T-helper 1 cell treated with Interleukin-12 subunit alpha and Interleukin-12 subunit beta and Interleukin-4 antibody, amounts not matched to agents 30 μg/mL and 1 μg/mL, for 36 hours (primary cell): Measurements from ENCODE around the gene GRIK3.

ENCODE experiments used
- H3K27ac Mint-ChIP-seq: one replicate; pipeline ENCODE4 v1.8.0; 2021; ENCODE audit warnings: mild to moderate bottlenecking, mixed read lengths
- H3K27me3 Mint-ChIP-seq: one replicate; pipeline ENCODE4 v1.8.0; 2021; ENCODE audit warnings: low read depth, mixed read lengths
- H3K36me3 Mint-ChIP-seq: one replicate; pipeline ENCODE4 v1.8.0; 2021; ENCODE audit warnings: low read depth, mixed read lengths
- H3K4me1 Mint-ChIP-seq: one replicate; pipeline ENCODE4 v1.8.0; 2021; ENCODE audit warnings: low read depth, mixed read lengths
- H3K4me3 Mint-ChIP-seq: one replicate; pipeline ENCODE4 v1.8.0; 2021; ENCODE audit warnings: mild to moderate bottlenecking, moderate library complexity, mixed read lengths
- H3K9me3 Mint-ChIP-seq: one replicate; pipeline ENCODE4 v1.8.0; 2021; ENCODE audit warnings: mixed read lengths

Gene GRIK3

GRCh38 chr1:36843906-36844610 is 190.3 kb downstream of the GRIK3 start:
- Mint-ChIP-seq H3K4me1 (no peaks in the 10 kb centered on the region), H3K27ac (no peak overlapping the region), H3K9me3 (no peaks in the 10 kb centered on the region), H3K36me3 (no peaks in the 10 kb centered on the region), H3K27me3 (peaks cover 11% of the 10 kb centered on the region), H3K4me3 (no peak overlapping the region)

GRCh38 chr1:36843027-36843426 is 191.3 kb downstream of the GRIK3 start:
- H3K4me3 Mint-ChIP-seq, result no peak overlapping the region
- H3K9me3 Mint-ChIP-seq, result no peaks in the 10 kb centered on the region
- H3K27ac Mint-ChIP-seq, result no peak overlapping the region
- H3K4me1 Mint-ChIP-seq, result no peaks in the 10 kb centered on the region
- H3K27me3 Mint-ChIP-seq, result peaks cover 1% of the 10 kb centered on the region
- no peaks in the 10 kb centered on the region for H3K36me3 Mint-ChIP-seq

- Mint-ChIP-seq H3K4me3 (no peak overlapping the region), H3K9me3 (no peaks in the 10 kb centered on the region), H3K27ac (no peak overlapping the region), H3K27me3 (no peaks in the 10 kb centered on the region), H3K36me3 (no peaks in the 10 kb centered on the region), H3K4me1 (no peaks in the 10 kb centered on the region)
These were observed 191.9 kb downstream of the GRIK3 start for GRCh38 chr1:36842448-36842847.

- no peaks in the 10 kb centered on the region for H3K4me1 Mint-ChIP-seq
- H3K9me3 Mint-ChIP-seq, result no peaks in the 10 kb centered on the region
- no peak overlapping the region for H3K4me3 Mint-ChIP-seq
- H3K36me3 Mint-ChIP-seq, result no peaks in the 10 kb centered on the region
- H3K27me3 Mint-ChIP-seq, result no peaks in the 10 kb centered on the region
- no peak overlapping the region for H3K27ac Mint-ChIP-seq
These were observed 194.8 kb downstream of the GRIK3 start for GRCh38 chr1:36839485-36839884.

GRCh38 chr1:36838888-36839287 is 195.4 kb downstream of the GRIK3 start:
- no peaks in the 10 kb centered on the region for H3K9me3 Mint-ChIP-seq
- H3K4me1 Mint-ChIP-seq, result no peaks in the 10 kb centered on the region
- no peak overlapping the region for H3K27ac Mint-ChIP-seq

GRCh38 chr1:36836916-36837315 is 197.4 kb downstream of the GRIK3 start:
- no peaks in the 10 kb centered on the region for H3K27me3 Mint-ChIP-seq
- H3K36me3 Mint-ChIP-seq, result no peaks in the 10 kb centered on the region
- no peaks in the 10 kb centered on the region for H3K4me1 Mint-ChIP-seq
- H3K4me3 Mint-ChIP-seq, result no peak overlapping the region
- H3K27ac Mint-ChIP-seq, result no peak overlapping the region
- H3K9me3 Mint-ChIP-seq, result no peaks in the 10 kb centered on the region

More at GRCh38 chr1:36838888-36839287, 195.4 kb downstream of the GRIK3 start:
- H3K36me3 Mint-ChIP-seq, result no peaks in the 10 kb centered on the region
- H3K4me3 Mint-ChIP-seq, result no peak overlapping the region
- no peaks in the 10 kb centered on the region for H3K27me3 Mint-ChIP-seq

GRCh38 chr1:36836196-36836883 is 198.0 kb downstream of the GRIK3 start:
- no peaks in the 10 kb centered on the region for H3K27me3 Mint-ChIP-seq
- H3K4me1 Mint-ChIP-seq, result no peaks in the 10 kb centered on the region
- no peak overlapping the region for H3K4me3 Mint-ChIP-seq
- H3K36me3 Mint-ChIP-seq, result no peaks in the 10 kb centered on the region
- H3K9me3 Mint-ChIP-seq, result no peaks in the 10 kb centered on the region
- no peak overlapping the region for H3K27ac Mint-ChIP-seq

- no peaks in the 10 kb centered on the region for H3K4me1 Mint-ChIP-seq
- no peaks in the 10 kb centered on the region for H3K36me3 Mint-ChIP-seq
- H3K4me3 Mint-ChIP-seq, result no peak overlapping the region
- H3K27ac Mint-ChIP-seq, result no peak overlapping the region
- no peaks in the 10 kb centered on the region for H3K9me3 Mint-ChIP-seq
- no peaks in the 10 kb centered on the region for H3K27me3 Mint-ChIP-seq
These were observed 198.6 kb downstream of the GRIK3 start for GRCh38 chr1:36835696-36836095.

- H3K27me3 Mint-ChIP-seq, result no peaks in the 10 kb centered on the region
- H3K4me1 Mint-ChIP-seq, result no peaks in the 10 kb centered on the region
- H3K36me3 Mint-ChIP-seq, result no peaks in the 10 kb centered on the region
These were observed 199.2 kb downstream of the GRIK3 start for GRCh38 chr1:36835017-36835695.

GRCh38 chr1:36834586-36834985 is 199.7 kb downstream of the GRIK3 start:
- H3K36me3 Mint-ChIP-seq, result no peaks in the 10 kb centered on the region
- H3K4me3 Mint-ChIP-seq, result no peak overlapping the region
- no peaks in the 10 kb centered on the region for H3K9me3 Mint-ChIP-seq
- no peaks in the 10 kb centered on the region for H3K27me3 Mint-ChIP-seq
- no peaks in the 10 kb centered on the region for H3K4me1 Mint-ChIP-seq
- H3K27ac Mint-ChIP-seq, result no peak overlapping the region

More at GRCh38 chr1:36835017-36835695, 199.2 kb downstream of the GRIK3 start:
- no peak overlapping the region for H3K4me3 Mint-ChIP-seq
- H3K27ac Mint-ChIP-seq, result no peak overlapping the region
- no peaks in the 10 kb centered on the region for H3K9me3 Mint-ChIP-seq

GRCh38 chr1:36831186-36831810 is 203.0 kb downstream of the GRIK3 start:
- Mint-ChIP-seq H3K36me3 (no peaks in the 10 kb centered on the region), H3K4me3 (no peak overlapping the region), H3K9me3 (no peaks in the 10 kb centered on the region), H3K27me3 (no peaks in the 10 kb centered on the region), H3K4me1 (no peaks in the 10 kb centered on the region), H3K27ac (no peak overlapping the region)

- Mint-ChIP-seq H3K4me3 (no peak overlapping the region), H3K9me3 (no peaks in the 10 kb centered on the region), H3K36me3 (no peaks in the 10 kb centered on the region), H3K4me1 (no peaks in the 10 kb centered on the region), H3K27me3 (no peaks in the 10 kb centered on the region), H3K27ac (no peak overlapping the region)
These were observed 204.4 kb downstream of the GRIK3 start for GRCh38 chr1:36829961-36830360.

- Mint-ChIP-seq H3K27ac (no peak overlapping the region), H3K27me3 (no peaks in the 10 kb centered on the region), H3K4me3 (no peak overlapping the region), H3K4me1 (no peaks in the 10 kb centered on the region), H3K9me3 (no peaks in the 10 kb centered on the region), H3K36me3 (no peaks in the 10 kb centered on the region)
These were observed 205.2 kb downstream of the GRIK3 start for GRCh38 chr1:36829066-36829465.

- Mint-ChIP-seq H3K9me3 (no peaks in the 10 kb centered on the region), H3K27me3 (no peaks in the 10 kb centered on the region), H3K4me3 (no peak overlapping the region), H3K4me1 (no peaks in the 10 kb centered on the region), H3K36me3 (no peaks in the 10 kb centered on the region), H3K27ac (no peak overlapping the region)
These were observed 209.1 kb downstream of the GRIK3 start for GRCh38 chr1:36825226-36825625.
